HCT116 (cell line): Measurements from ENCODE around the gene PLA2G4B.

ENCODE experiments used
- POLR2AphosphoS5 ChIP-seq: IDR thresholded peaks from 2 replicates; pipeline ENCODE4 v1.6.1; 2011; ENCODE audit warnings: mild to moderate bottlenecking, low read depth, low read length, moderate library complexity
- SIN3A ChIP-seq: IDR thresholded peaks from 2 replicates; pipeline ENCODE4 v1.6.1; 2012; ENCODE audit warnings: low read depth
- TF ChIP-seq, protein P1 (sequence below), 3 experiments: fragments of 200-600 bp in 1 of 3; sonication (generic) in 1 of 3; IDR thresholded peaks in 2 of 3; conservative IDR thresholded peaks in 1 of 3; 2 replicates each; pipeline ENCODE4 v1.5.1; 2012 to 2017; ENCODE audit warnings: low read depth in 2 of 3, low read length in 2 of 3, antibody characterized with exemption in 1 of 3, borderline replicate concordance in 1 of 3, control low read depth in 1 of 3, mild to moderate bottlenecking in 1 of 3, mixed read lengths in 1 of 3, mixed run types in 1 of 3, moderate library complexity in 1 of 3; ENCODE audit not compliant: insufficient read depth in 1 of 3
- TF ChIP-seq, protein P2 (sequence below): IDR thresholded peaks from 2 replicates; pipeline ENCODE4 v1.6.1; 2012

GRCh38 chr15:41790756-41791546 lies 47.7 kb upstream of the PLA2G4B start:
- TF ChIP-seq, protein P1, sequence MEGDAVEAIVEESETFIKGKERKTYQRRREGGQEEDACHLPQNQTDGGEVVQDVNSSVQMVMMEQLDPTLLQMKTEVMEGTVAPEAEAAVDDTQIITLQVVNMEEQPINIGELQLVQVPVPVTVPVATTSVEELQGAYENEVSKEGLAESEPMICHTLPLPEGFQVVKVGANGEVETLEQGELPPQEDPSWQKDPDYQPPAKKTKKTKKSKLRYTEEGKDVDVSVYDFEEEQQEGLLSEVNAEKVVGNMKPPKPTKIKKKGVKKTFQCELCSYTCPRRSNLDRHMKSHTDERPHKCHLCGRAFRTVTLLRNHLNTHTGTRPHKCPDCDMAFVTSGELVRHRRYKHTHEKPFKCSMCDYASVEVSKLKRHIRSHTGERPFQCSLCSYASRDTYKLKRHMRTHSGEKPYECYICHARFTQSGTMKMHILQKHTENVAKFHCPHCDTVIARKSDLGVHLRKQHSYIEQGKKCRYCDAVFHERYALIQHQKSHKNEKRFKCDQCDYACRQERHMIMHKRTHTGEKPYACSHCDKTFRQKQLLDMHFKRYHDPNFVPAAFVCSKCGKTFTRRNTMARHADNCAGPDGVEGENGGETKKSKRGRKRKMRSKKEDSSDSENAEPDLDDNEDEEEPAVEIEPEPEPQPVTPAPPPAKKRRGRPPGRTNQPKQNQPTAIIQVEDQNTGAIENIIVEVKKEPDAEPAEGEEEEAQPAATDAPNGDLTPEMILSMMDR (IDR thresholded peaks at IDR 0.05 in 2 of 3, conservative IDR thresholded peaks at IDR 0.05 in 1 of 3; ENCODE audit: borderline replicate concordance in 1 of 3, insufficient read depth in 1 of 3, low read depth in 2 of 3, low read length in 2 of 3), result no peak
- no peak for TF ChIP-seq POLR2AphosphoS5
- TF ChIP-seq SIN3A, result no peak
- TF ChIP-seq, protein P2, sequence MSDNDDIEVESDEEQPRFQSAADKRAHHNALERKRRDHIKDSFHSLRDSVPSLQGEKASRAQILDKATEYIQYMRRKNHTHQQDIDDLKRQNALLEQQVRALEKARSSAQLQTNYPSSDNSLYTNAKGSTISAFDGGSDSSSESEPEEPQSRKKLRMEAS, result no peak
